CD14-positive monocyte (primary cell): ENCODE measurements around the gene TSHZ3. TPM values are rescaled to one million over a fixed set of nuclear protein-coding genes. Genes with fewer than 3 reads are reported as not detected.

ENCODE experiments used
- DNase-seq, 3 donors: peaks; one replicate each; pipeline ENCODE4 v3.0.0-alpha.2; 2011 to 2022
- H2AFZ ChIP-seq: 2 replicates; pipeline ENCODE4 v1.6.0; 2012; ENCODE audit warnings: mild to moderate bottlenecking, low read depth, low read length, inconsistent platforms; ENCODE audit not compliant: insufficient read depth, poor library complexity, severe bottlenecking
- H3K27ac ChIP-seq, 2 donors: 1 replicate in 1 of 2; 2 replicates in 1 of 2; pipeline ENCODE4 v1.5.1; 2012 to 2013; ENCODE audit warnings: low read length in 2 of 2, control low read depth in 1 of 2, inconsistent platforms in 1 of 2, low read depth in 1 of 2, mild to moderate bottlenecking in 1 of 2
- H3K27me3 ChIP-seq, 2 donors: one replicate each; pipeline versions ENCODE4 v1.6.0 to v1.6.1; 2011 to 2013; ENCODE audit warnings: low read length in 2 of 2; ENCODE audit not compliant: control insufficient read depth in 2 of 2, insufficient read depth in 2 of 2
- H3K36me3 ChIP-seq, 2 donors: replicated peaks in 1 of 2; 1 replicate in 1 of 2; 2 replicates in 1 of 2; pipeline versions ENCODE4 v1.5.1 to v1.6.1; 2012 to 2013; ENCODE audit warnings: low read length in 2 of 2, control low read depth in 1 of 2, inconsistent platforms in 1 of 2, mild to moderate bottlenecking in 1 of 2; ENCODE audit not compliant: insufficient read depth in 2 of 2, control insufficient read depth in 1 of 2
- H3K4me1 ChIP-seq, 2 donors: 1 replicate in 1 of 2; 2 replicates in 1 of 2; pipeline versions ENCODE4 v1.5.1 to v1.6.1; 2012 to 2013; ENCODE audit warnings: low read length in 2 of 2, control low read depth in 1 of 2, inconsistent platforms in 1 of 2, mild to moderate bottlenecking in 1 of 2, moderate library complexity in 1 of 2; ENCODE audit not compliant: insufficient read depth in 2 of 2, control insufficient read depth in 1 of 2
- H3K4me2 ChIP-seq: replicated peaks from 2 replicates; pipeline ENCODE3; 2012; ENCODE audit warnings: low read length, moderate library complexity, mild to moderate bottlenecking; ENCODE audit not compliant: poor library complexity, severe bottlenecking; ENCODE audit errors: extremely low read depth
- H3K4me3 ChIP-seq, 3 experiments: fragments of 200-600 bp in 1 of 3; sonication (generic) in 1 of 3; replicated peaks in 1 of 3; 1 replicate in 2 of 3; 2 replicates in 1 of 3; pipeline ENCODE4 v1.5.1; 2011 to 2013; ENCODE audit warnings: low read length in 3 of 3, mild to moderate bottlenecking in 3 of 3, control low read depth in 2 of 3, low read depth in 2 of 3, inconsistent platforms in 1 of 3, moderate library complexity in 1 of 3
- H3K79me2 ChIP-seq: 2 replicates; pipeline ENCODE4 v1.6.0; 2012; ENCODE audit warnings: mild to moderate bottlenecking, control low read depth, inconsistent platforms, low read length, moderate library complexity; ENCODE audit not compliant: insufficient read depth
- H3K9ac ChIP-seq: 2 replicates; pipeline ENCODE4 v1.6.0; 2017; ENCODE audit warnings: low read length, mild to moderate bottlenecking; ENCODE audit not compliant: insufficient read depth, poor library complexity, severe bottlenecking
- H3K9me3 ChIP-seq, 2 donors: replicated peaks in 1 of 2; 1 replicate in 1 of 2; 2 replicates in 1 of 2; pipeline versions ENCODE4 v1.5.1 to v1.6.1; 2012 to 2013; ENCODE audit warnings: low read length in 2 of 2, control low read depth in 1 of 2; ENCODE audit not compliant: control insufficient read depth in 1 of 2, insufficient read depth in 1 of 2
- H4K20me1 ChIP-seq: 2 replicates; pipeline ENCODE4 v1.6.0; 2012; ENCODE audit warnings: mild to moderate bottlenecking, low read length, control low read depth, moderate library complexity; ENCODE audit not compliant: insufficient read depth
- H3K27ac Mint-ChIP-seq, 7 donors: one replicate each; pipeline ENCODE4 v1.8.0; 2020; ENCODE audit warnings: mild to moderate bottlenecking in 7 of 7, mixed read lengths in 7 of 7, moderate library complexity in 6 of 7, inconsistent platforms in 2 of 7
- H3K27me3 Mint-ChIP-seq, 3 donors: one replicate each; pipeline ENCODE4 v1.8.0; 2021 to 2022; ENCODE audit warnings: low read depth in 3 of 3, mild to moderate bottlenecking in 3 of 3, mixed read lengths in 3 of 3, moderate library complexity in 3 of 3, inconsistent platforms in 1 of 3
- H3K36me3 Mint-ChIP-seq, 2 donors: one replicate each; pipeline ENCODE4 v1.8.0; 2020; ENCODE audit warnings: mixed read lengths in 2 of 2, inconsistent platforms in 1 of 2, mild to moderate bottlenecking in 1 of 2
- H3K4me1 Mint-ChIP-seq: one replicate; pipeline ENCODE4 v1.8.0; 2020; ENCODE audit warnings: mild to moderate bottlenecking, mixed read lengths
- H3K4me3 Mint-ChIP-seq, 2 donors: one replicate each; pipeline ENCODE4 v1.8.0; 2020; ENCODE audit warnings: mild to moderate bottlenecking in 2 of 2, mixed read lengths in 2 of 2, moderate library complexity in 1 of 2
- H3K9me3 Mint-ChIP-seq, 7 donors: one replicate each; pipeline ENCODE4 v1.8.0; 2020 to 2022; ENCODE audit warnings: mixed read lengths in 7 of 7, mild to moderate bottlenecking in 6 of 7, moderate library complexity in 6 of 7, inconsistent platforms in 2 of 7
- CTCF ChIP-seq: fragments of 200-600 bp; IDR thresholded peaks from one replicate; pipeline ENCODE4 v1.8.0; 2022; ENCODE audit warnings: antibody characterized with exemption, mild to moderate bottlenecking
- WGBS: methylation state at CpG from one replicate; pipeline ENCODE4 v1.1.5; 2013; ENCODE audit warnings: missing lambda C conversion rate; ENCODE audit not compliant: insufficient coverage; 5-methylcytosine and 5-hydroxymethylcytosine counted together
- intact Hi-C, 2 donors: fragments of 100-400 bp; cut with micrococcal nuclease; formaldehyde crosslinking; loops; one replicate each; pipeline versions ENCODE4 v1.15.0 to v1.15.1; 2023
- polyA plus RNA-seq, 3 donors: library from polyadenylated mRNA; depleted of rRNA in 1 of 3; unstranded in 2 of 3; stranded (reverse) in 1 of 3; fragments of 300-500 nt in 2 of 3; fragments of >200 nt in 1 of 3; fragmentation: Illumina TruSeq in 2 of 3; gene quantifications; 1 replicate in 2 of 3; 2 replicates in 1 of 3; pipeline ENCODE4 v1.2.3, GENCODE V29; 2012 to 2021

Gene TSHZ3
- polyA plus RNA-seq, 3 donors = 2.3 to 5.8 (median 3.3) TPM

GRCh38 chr19:31235806-31236205 lies 113.4 kb downstream of the TSHZ3 start:
- Histone ChIP-seq H2AFZ (no peak overlapping the region), H3K4me1 (no peaks in the 10 kb centered on the region), H3K79me2 (no peaks in the 10 kb centered on the region), H3K9me3 (no peaks in the 10 kb centered on the region), H3K9ac (no peak overlapping the region), H3K4me2 (no peak overlapping the region), H4K20me1 (no peaks in the 10 kb centered on the region), H3K36me3 (no peaks in the 10 kb centered on the region), H3K27me3 (peaks cover 0 to 3% of the 10 kb centered on the region in 2 donors), H3K4me3 (no peak overlapping the region), H3K27ac (no peak overlapping the region)
- WGBS = no CpG with 5 or more reads among the region's 4 CpGs
- H3K4me3 Mint-ChIP-seq = no peak overlapping the region
- no peak for DNase-seq
- intact Hi-C loops = no loop called here
- H3K27me3 Mint-ChIP-seq = peaks cover 10 to 16% (median 13%) of the 10 kb centered on the region in 3 donors
- no peaks in the 10 kb centered on the region for H3K36me3 Mint-ChIP-seq
- no peak for TF ChIP-seq CTCF
- peaks cover 0 to 2% (median 0%) of the 10 kb centered on the region in 7 donors for H3K9me3 Mint-ChIP-seq
- H3K4me1 Mint-ChIP-seq = peaks cover 5% of the 10 kb centered on the region
- H3K27ac Mint-ChIP-seq = no peak overlapping the region

- Mint-ChIP-seq H3K9me3 (no peaks in the 10 kb centered on the region), H3K27ac (no peak overlapping the region), H3K27me3 (peaks cover 9 to 18% (median 16%) of the 10 kb centered on the region in 3 donors), H3K4me1 (peaks cover 4% of the 10 kb centered on the region), H3K4me3 (no peak overlapping the region), H3K36me3 (no peaks in the 10 kb centered on the region)
- Histone ChIP-seq H3K36me3 (no peaks in the 10 kb centered on the region), H3K4me3 (no peak overlapping the region), H3K79me2 (no peaks in the 10 kb centered on the region), H2AFZ (no peak overlapping the region), H3K9me3 (no peaks in the 10 kb centered on the region), H3K27me3 (peaks cover 3 to 4% of the 10 kb centered on the region in 2 donors), H4K20me1 (no peaks in the 10 kb centered on the region), H3K4me2 (no peak overlapping the region), H3K9ac (no peak overlapping the region), H3K27ac (no peak overlapping the region), H3K4me1 (no peaks in the 10 kb centered on the region)
- intact Hi-C loops = no loop called here
- WGBS = no CpG with 5 or more reads among the region's 4 CpGs
- no peak for TF ChIP-seq CTCF
- no peak for DNase-seq
These were observed 115.9 kb downstream of the TSHZ3 start for GRCh38 chr19:31233295-31233800.
